IPS-18c (cell line): ENCODE data around the gene FOXP1.

Source experiments
- H3K4me3 ChIP-seq: 2 replicates; pipeline ENCODE4 v1.7.0; 2013; ENCODE audit warnings: low read depth, mild to moderate bottlenecking, low read length, moderate library complexity; ENCODE audit not compliant: insufficient read depth
- H3K9me3 ChIP-seq: one replicate; pipeline ENCODE4 v1.6.1; 2013; ENCODE audit warnings: mild to moderate bottlenecking, low read length, moderate library complexity; ENCODE audit not compliant: control insufficient read depth, insufficient read depth

Gene FOXP1

DNA sequence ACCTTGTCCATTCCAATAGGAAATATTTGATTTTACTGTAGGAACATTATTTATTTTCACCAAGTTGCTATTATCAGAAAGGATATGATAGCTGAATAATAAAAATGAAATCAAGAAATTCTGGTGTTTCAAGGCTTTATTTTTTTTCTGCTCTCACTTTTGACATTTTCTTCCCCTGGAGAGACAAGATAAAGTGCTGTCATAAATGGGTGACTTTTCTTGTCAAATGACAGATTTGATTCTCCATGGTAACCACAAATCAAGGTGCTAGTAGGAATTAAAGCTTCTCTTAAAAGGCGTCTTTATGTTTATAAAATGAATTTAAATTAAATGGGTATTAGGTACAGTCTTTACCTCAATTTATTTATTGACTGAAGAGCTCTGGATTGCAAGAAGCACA, 124.6 kb downstream of the FOXP1 start:
- Histone ChIP-seq H3K4me3 (no peak overlapping the region), H3K9me3 (no peaks in the 10 kb centered on the region)

DNA sequence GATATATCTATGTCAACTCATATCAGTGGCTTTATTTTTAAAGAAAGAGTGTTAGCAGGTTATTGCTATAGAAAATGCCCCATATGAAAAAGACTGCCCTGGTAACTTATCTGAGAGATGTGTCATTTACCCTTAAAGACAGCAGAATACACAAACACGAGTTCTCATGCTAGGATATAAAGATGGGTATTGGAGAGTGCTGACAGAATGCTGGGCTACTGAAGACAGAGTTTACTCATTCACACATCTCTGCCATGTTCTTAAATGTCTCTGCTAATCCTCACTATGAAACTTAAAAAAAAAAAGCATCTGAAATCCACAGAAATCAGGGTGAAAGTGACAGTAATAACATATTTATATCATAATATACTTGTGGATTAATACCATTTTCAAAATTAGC, 126.7 kb downstream of the FOXP1 start:
- H3K4me3 ChIP-seq = no peak overlapping the region
- no peaks in the 10 kb centered on the region for H3K9me3 ChIP-seq

DNA sequence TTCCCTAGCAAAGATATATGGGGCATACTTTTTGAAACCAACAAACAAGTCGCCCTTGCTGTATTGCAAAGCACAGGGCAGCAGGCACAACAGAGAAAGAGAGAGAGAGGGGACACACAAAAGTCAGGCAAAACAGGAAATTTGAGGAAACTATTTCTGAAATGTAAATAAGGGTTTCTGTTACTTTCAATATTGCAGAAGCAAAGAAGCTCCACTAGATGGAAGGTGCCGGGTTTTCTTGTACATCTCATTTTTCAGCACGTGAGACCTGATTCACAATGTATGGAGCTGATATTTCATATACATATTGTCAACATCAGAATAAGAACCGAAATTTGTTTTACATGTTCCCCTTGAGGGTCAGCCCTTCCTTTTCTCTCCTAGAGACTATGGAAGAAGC, 127.4 kb downstream of the FOXP1 start:
- H3K9me3 ChIP-seq = no peaks in the 10 kb centered on the region
- H3K4me3 ChIP-seq = no peak overlapping the region

DNA sequence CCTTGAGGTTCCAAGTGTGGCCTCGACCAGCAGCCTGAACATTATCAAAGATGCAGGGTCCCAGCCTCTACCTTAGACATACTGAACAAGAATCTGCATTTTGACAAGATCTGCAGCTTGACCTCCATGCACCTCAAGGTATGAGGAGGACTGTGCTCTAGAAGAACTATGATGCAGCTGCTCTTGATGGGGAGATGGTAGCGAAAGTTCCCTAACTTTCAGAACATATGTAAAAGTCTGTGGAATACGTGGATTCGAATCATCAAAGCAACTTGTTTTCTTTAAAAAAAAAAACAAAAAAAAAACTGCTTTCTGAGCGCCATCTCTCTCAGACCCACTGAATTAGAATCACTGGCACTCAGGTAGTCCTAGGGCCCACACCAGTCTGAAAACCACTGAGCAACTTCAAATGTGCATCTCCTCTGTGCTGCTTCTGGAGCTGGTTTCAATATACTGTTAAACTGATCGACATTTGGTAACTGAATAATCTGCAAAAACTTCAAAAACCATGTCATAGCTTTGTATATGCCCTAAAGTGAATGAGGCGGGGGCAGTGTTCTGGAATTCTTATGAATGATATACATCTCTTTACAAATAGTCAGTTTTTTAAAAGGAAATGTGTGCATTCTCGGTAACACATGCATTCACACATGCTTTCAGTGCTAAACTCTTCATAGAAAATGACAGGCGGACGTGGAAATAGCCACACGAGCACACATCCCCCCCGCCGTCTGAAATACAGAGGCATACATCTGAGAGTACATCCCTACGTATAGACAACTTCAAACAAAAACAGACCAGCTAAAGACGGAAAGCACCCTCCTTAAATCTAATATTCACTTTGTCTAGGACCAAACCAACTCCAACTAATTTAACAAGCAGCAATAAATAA, 128.8 kb downstream of the FOXP1 start:
- no peak overlapping the region for H3K4me3 ChIP-seq
- H3K9me3 ChIP-seq = no peaks in the 10 kb centered on the region

DNA sequence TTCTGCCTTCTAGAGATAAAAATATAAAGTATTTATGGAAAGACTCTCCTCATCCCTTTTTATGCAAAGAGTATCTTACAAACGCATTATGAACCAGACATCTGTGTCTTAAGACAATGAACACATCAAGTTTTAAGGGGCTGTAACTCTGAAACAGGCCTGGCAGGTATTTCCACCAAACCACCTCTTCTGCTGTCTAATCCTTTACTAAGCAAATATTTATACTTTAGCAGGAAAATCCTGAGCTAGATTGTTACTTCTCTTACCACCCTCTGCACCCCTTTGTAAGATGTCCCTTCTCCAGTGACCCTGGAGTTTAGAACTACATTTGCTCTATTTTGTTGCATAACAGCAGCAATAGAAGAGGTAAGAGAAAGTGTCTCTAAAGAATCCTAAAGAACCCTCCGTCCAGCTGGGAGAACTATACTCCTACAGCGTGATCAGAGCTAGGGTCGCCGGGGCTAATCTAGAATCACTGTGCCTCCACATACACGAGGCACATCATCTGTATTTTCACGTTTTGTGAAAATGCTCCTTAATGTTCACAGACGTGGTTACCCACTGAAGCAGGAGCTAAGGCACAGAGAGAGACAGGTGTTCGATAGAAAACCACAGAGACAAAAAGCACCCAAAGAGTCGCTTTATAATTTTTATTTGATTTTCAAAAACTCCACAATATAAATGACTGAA, 129.6 kb downstream of the FOXP1 start:
- no peaks in the 10 kb centered on the region for H3K9me3 ChIP-seq
- H3K4me3 ChIP-seq = no peak overlapping the region

DNA sequence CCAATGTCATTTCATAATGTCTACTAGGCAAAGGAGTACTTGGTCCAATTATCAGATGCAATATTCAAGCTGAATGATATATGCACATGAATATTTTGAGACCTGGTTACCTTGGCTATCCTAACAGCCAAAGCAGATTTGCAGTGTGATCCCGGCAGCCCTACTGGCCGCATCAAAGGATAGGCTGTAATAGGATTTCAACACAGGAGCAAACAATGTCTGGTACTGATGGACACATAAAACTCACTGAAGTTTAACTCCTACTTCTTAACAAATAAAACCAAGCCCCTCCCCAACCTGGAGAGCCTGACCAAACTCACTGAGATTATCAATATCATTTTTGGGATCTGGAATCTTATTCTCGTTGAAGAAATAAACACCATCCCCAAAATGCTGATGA, 130.2 kb downstream of the FOXP1 start:
- Histone ChIP-seq H3K9me3 (no peaks in the 10 kb centered on the region), H3K4me3 (no peak overlapping the region)

DNA sequence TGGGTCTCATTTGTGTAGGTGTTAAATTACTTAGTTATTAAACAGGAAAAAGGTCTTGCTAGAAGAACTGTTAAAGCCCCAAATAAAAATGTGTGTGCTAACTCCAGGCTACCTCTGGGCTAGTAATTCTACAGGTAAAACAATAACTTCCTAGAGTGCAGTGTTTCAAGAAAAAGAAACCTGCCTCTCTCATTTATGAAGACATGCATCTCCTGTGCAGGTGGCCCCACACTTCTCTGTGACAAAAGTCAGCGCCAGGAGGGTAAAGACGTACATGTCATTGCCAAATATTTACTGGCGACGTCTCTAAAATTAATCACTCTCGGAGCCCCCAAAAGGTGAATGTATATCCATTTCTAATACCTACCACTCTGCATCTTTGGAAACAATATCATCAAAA, 131.7 kb downstream of the FOXP1 start:
- Histone ChIP-seq H3K4me3 (no peak overlapping the region), H3K9me3 (no peaks in the 10 kb centered on the region)

DNA sequence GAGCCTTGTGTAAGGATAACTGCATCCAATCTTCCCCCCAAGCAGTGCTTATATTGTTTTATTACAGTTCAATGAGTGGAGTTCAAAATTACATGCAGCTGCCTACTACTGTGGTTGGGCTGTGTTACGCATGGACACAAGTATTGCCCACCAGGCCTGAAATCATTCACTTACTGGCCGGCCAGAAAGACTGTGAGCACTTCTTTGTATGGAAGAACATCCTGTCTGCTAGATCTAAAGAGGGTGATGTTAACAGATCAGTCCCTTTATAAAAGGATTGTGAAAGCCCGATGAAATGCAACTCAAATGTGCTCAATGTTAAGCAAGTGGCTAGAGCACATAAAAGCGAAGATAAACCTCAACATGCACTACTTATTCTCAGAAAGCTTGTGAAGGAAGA, 132.5 kb downstream of the FOXP1 start:
- Histone ChIP-seq H3K4me3 (no peak overlapping the region), H3K9me3 (no peaks in the 10 kb centered on the region)

DNA sequence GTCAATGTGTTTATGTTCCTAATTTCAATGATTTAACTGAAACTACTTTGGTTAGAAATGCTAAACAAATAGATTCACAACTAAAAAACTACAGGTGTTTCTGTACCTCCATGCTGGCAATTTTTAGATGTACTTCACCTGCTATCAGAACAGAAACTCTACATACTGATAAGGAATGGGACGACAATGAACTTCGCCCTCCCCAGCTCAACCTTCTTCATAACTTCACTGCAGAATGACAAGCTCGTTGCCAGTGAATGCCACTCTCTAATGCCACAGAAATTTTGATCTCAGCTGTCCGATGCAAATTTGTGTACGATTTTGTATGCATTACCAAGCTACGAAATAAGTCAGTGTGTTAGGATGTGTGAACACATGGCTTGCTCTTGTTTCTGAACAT, 133.4 kb downstream of the FOXP1 start:
- no peaks in the 10 kb centered on the region for H3K9me3 ChIP-seq
- no peak overlapping the region for H3K4me3 ChIP-seq

DNA sequence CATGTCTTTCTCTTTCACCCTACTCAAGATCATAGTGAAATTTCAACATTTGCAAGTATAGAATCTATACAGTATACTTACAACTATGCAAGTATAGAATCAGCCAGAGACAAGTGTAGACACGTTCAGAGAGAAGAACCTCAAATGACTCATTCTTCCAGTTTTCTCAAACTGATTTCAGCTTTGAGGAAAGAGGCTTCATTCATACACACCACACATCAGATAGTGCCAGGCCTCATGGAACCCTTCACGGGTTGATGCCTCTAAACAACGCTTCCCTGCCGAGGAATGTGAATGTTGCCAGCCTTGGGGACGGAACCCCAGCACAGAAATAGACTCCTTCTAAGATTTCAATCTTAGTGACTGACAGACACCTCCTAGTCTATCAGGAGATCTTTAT, 135.7 kb downstream of the FOXP1 start:
- Histone ChIP-seq H3K4me3 (no peak overlapping the region), H3K9me3 (no peaks in the 10 kb centered on the region)

DNA sequence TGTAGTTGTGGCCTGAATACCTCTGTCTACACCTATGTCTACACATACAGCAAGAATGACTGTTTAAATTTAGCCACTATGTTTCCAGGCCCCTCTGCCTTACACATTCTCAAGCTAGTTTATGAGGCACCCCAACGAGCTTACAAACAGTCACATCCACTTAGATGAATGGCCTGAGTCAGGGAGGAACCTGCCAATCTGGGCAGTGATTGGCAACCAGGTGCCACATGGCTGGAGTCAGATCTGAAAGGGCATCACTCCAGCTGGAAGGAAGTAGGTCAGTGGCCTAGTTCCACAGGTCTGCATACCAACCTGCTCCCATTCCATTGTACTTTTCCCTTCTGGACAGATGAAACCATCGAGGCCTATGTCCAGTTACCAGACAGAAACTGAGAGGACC, 136.3 kb downstream of the FOXP1 start:
- no peaks in the 10 kb centered on the region for H3K9me3 ChIP-seq
- H3K4me3 ChIP-seq = no peak overlapping the region

DNA sequence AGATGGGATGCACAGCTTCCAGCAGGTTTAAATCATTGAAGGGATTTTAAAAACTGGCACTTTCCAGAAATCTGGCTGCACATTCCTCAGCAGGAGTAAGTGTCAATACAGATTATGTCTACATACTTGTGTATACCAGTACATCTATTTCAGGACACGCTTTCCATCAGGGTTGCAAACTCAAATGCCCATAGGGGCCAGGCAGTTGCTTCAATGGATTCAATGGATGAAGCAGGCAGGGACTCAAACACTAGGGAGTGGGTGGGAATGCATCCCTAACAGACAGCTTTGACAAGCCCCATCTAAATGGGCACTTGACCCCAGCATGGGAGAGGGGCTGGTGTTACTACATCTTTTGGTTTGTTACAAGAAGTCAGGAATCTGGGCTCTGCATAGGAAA, 136.8 kb downstream of the FOXP1 start:
- Histone ChIP-seq H3K4me3 (no peak overlapping the region), H3K9me3 (no peaks in the 10 kb centered on the region)

DNA sequence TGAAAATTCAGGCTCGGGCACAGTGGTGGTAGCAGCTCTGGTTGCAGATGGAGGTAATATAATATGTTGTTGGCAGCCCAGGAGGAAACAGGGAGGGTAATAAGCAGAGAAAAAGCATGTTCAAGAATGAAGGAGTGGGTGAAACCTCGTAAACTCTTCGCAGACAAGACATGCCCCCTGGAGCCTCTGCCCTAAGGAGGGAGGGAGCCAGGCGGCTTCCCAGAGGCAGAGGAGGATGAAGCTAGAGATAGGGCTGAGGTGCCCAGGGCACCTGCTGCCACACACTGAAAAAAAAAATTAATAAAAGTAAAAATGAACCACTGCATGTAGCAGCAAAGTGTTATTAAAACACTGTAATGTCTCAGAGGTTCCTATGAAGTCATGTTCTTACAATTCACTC, 137.3 kb downstream of the FOXP1 start:
- H3K4me3 ChIP-seq = no peak overlapping the region
- H3K9me3 ChIP-seq = no peaks in the 10 kb centered on the region

DNA sequence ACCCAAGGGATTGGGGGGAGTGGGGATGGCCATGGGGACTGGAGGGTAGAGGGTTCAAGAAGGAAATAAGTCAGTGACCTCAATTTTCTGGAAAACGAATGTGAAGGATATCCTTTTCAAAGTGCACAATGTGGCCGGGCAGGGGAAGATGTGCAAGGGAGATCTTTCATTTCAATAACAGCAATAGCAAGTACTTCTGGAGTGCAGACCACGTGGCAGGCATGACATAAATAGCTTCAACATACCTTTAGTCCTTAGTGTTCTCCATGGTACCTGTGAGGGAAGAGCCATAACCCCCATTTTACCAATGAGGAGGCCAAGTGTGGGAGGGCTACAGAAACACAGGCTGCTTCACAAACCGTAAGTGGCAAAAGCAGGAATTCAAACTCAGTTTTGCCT, 138.7 kb downstream of the FOXP1 start:
- Histone ChIP-seq H3K4me3 (no peak overlapping the region), H3K9me3 (no peaks in the 10 kb centered on the region)

DNA sequence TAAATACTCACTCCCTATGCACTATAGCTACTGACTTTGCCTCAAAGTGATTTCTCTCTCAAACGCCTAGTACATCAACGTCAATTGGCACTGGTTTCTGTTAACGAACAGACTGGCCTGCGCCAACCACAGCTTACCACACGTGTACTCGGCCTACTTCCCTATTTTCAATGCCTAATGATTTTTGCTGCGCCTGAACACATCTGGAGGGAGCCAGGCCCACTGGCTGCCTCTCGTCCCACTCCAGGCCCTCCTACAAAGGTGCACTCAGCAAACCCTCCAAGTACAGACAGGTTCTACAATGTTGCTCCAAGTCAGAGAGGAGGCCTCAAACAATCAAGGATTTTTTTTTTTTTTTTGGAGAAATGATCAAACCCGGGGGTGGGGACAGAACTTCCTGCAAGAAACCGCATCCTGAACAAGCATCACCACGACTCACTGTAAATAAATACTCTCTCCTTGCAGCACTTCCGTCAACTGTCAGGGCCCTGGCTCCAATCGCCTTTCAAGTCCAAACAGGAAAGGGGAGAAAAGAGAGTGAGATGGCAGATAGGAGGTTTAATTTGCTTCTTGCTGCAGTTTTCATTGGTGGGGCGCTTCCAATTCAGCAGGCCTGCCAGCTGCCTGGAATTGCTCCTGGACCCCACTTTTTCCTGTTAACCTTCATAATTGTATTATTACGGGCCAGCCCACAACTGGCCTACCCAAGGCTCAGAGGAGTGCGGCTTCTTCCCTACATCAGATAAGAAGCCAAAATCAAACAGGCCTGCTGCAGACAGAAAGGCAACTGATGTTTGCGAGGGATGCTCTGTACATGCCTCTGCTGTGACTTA, 139.3 kb downstream of the FOXP1 start:
- Histone ChIP-seq H3K4me3 (no peak overlapping the region), H3K9me3 (no peaks in the 10 kb centered on the region)

DNA sequence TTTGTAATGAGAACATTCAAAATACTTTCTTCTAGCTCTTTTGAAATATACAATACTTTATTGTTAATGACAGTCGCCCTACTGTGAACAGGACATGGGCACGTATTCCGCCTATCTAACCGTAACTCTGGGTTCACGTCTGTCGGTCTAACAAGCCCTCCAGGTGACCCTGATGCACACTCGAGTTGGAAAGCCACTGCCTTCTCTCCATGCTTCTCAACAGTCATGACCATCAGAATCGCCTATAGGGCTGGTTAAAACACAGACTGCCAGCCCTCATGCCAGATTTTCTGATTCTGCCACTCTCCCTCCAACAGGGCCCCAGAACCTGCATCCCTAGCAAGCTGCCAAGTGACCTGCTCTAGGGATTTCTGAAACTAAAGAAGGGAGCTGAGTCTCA, 140.2 kb downstream of the FOXP1 start:
- no peak overlapping the region for H3K4me3 ChIP-seq
- peaks cover under 1% of the 10 kb centered on the region for H3K9me3 ChIP-seq

DNA sequence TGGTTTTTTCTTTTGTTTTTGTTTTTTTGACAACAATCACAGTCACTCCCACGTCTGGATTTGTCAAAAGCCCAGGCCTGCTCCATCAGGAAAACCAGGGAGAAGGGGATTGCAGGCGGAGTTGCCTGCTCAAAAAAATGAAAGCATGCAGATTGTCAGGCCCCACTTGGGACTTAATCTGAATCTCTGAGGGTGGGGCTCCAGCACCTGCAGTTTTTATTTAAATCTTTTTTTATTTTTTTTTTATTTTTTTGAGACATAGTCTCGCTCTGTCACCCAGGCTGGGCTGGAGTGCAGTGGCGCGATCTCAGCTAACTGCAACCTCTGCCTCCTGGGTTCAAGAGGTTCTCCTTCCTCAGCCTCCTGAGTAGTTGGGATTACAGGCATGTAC, 140.9 kb downstream of the FOXP1 start:
- H3K9me3 ChIP-seq = peaks cover 4% of the 10 kb centered on the region
- H3K4me3 ChIP-seq = no peak overlapping the region
